Sigmoid colon (tissue), 7 donors: ENCODE results near the gene RHO. TPM values are rescaled to one million over a fixed set of nuclear protein-coding genes. Genes with fewer than 3 reads are reported as not detected.

Experiments used
- DNase-seq: peaks from one replicate; pipeline ENCODE4 v3.0.0-alpha.2; 2019
- H3K27ac ChIP-seq, 4 donors: fragments of 200-600 bp; sonication (generic); one replicate each; pipeline ENCODE4 v1.5.1; 2016 to 2019; ENCODE audit warnings: mild to moderate bottlenecking in 1 of 4
- H3K27me3 ChIP-seq, 3 donors: fragments of 200-600 bp; sonication (generic); one replicate each; pipeline ENCODE4 v1.5.1; 2019; ENCODE audit warnings: mild to moderate bottlenecking in 1 of 3
- H3K36me3 ChIP-seq, 4 donors: fragments of 200-600 bp; sonication (generic); one replicate each; pipeline ENCODE4 v1.5.1; 2016 to 2019
- H3K4me1 ChIP-seq, 4 donors: fragments of 200-600 bp; sonication (generic); one replicate each; pipeline ENCODE4 v1.5.1; 2017 to 2019
- H3K4me3 ChIP-seq, 4 donors: fragments of 200-600 bp; sonication (generic); one replicate each; pipeline ENCODE4 v1.5.1; 2017 to 2019; ENCODE audit warnings: mild to moderate bottlenecking in 2 of 4, moderate library complexity in 1 of 4
- H3K9me3 ChIP-seq, 4 donors: fragments of 200-600 bp in 3 of 4; sonication (generic) in 3 of 4; one replicate each; pipeline versions ENCODE4 v1.5.1 to v1.6.1; 2013 to 2019
- CTCF ChIP-seq, 4 experiments: fragments of 450-650 bp in 3 of 4; fragments of 200-600 bp in 1 of 4; IDR thresholded peaks; one replicate each; pipeline ENCODE4 v1.5.1; 2016 to 2019; ENCODE audit warnings: antibody characterized with exemption in 4 of 4, mild to moderate bottlenecking in 3 of 4, moderate library complexity in 2 of 4
- EP300 ChIP-seq, 4 donors: sonication (generic); formaldehyde crosslinking; IDR thresholded peaks; one replicate each; pipeline ENCODE4 v1.6.1; 2017; ENCODE audit warnings: antibody characterized with exemption in 4 of 4
- POLR2A ChIP-seq, 2 donors: fragments of 450-650 bp; IDR thresholded peaks; one replicate each; pipeline ENCODE4 v1.6.1; 2016; ENCODE audit warnings: antibody characterized with exemption in 2 of 2, mild to moderate bottlenecking in 2 of 2, moderate library complexity in 2 of 2
- POLR2AphosphoS5 ChIP-seq, 4 donors: sonication (generic); formaldehyde crosslinking; IDR thresholded peaks; one replicate each; pipeline ENCODE4 v1.6.1; 2017; ENCODE audit warnings: antibody characterized with exemption in 4 of 4
- WGBS, 2 donors: extraction: QIAGEN DNeasy Blood & Tissue Kit; methylation state at CpG; one replicate each; pipeline ENCODE4 v1.1.7; 2013; 5-methylcytosine and 5-hydroxymethylcytosine counted together
- intact Hi-C: fragments of 100-400 bp; cut with DNase I; formaldehyde crosslinking; loops from one replicate; pipeline ENCODE4 v1.15.1; 2023
- polyA plus RNA-seq, 3 donors: library from polyadenylated mRNA; stranded (reverse); fragments of 200-250 nt; gene quantifications; one replicate each; pipeline ENCODE4 v1.2.3, GENCODE V29; 2013
- total RNA-seq, 4 donors: library from RNA; depleted of rRNA; stranded (reverse); fragments of >200 nt; gene quantifications; one replicate each; pipeline ENCODE4 v1.1.0, GENCODE V29; 2016
- donor health status: healthy with polysubstance abuse.
- donor health status: Bipolar disorder and iron deficiency.
- donor health status: healthy.

The RHO gene
- total and polyA plus RNA-seq, 7 donors, result not detected

GRCh38 chr3:129572603-129573002 is 44.2 kb downstream of the RHO start:
- DNase-seq, result no peak
- Histone ChIP-seq H3K9me3 (no peaks in the 10 kb centered on the region), H3K27me3 (no peaks in the 10 kb centered on the region), H3K4me3 (no peak overlapping the region), H3K36me3 (peaks cover 0 to 50% (median 8%) of the 10 kb centered on the region in 4 donors), H3K4me1 (peaks cover 0 to 10% (median 9%) of the 10 kb centered on the region in 4 donors), H3K27ac (no peak overlapping the region)
- WGBS, 2 donors, result 87 to 89% methylated on average over 18 of the region's 18 CpGs
- TF ChIP-seq EP300 (IDR thresholded peaks at IDR 0.05) (no peak), POLR2AphosphoS5 (IDR thresholded peaks at IDR 0.05) (no peak), CTCF (IDR thresholded peaks at IDR 0.05) (no peak)
- intact Hi-C loops, result no loop called here

GRCh38 chr3:129573493-129573892 is 45.1 kb downstream of the RHO start:
- 92 to 94% methylated on average over 14 of the region's 14 CpGs for WGBS, 2 donors

GRCh38 chr3:129574206-129574605 is 45.8 kb downstream of the RHO start:
- Histone ChIP-seq H3K36me3 (peaks cover 0 to 57% (median 8%) of the 10 kb centered on the region in 4 donors), H3K4me3 (no peak overlapping the region), H3K9me3 (no peaks in the 10 kb centered on the region), H3K27ac (no peak overlapping the region), H3K27me3 (no peaks in the 10 kb centered on the region), H3K4me1 (peaks cover 0 to 17% (median 15%) of the 10 kb centered on the region in 4 donors)
- TF ChIP-seq POLR2A (IDR thresholded peaks at IDR 0.05) (no peak), EP300 (IDR thresholded peaks at IDR 0.05) (no peak), CTCF (IDR thresholded peaks at IDR 0.05) (no peak), POLR2AphosphoS5 (IDR thresholded peaks at IDR 0.05) (no peak)
- 94% methylated on average over 24 of the region's 24 CpGs for WGBS, 2 donors
- DNase-seq, result no peak
- intact Hi-C loops, result no loop called here

More at GRCh38 chr3:129573493-129573892, 45.1 kb downstream of the RHO start:
- Histone ChIP-seq H3K4me3 (no peak overlapping the region), H3K36me3 (peaks cover 0 to 57% (median 8%) of the 10 kb centered on the region in 4 donors), H3K27ac (no peak overlapping the region), H3K4me1 (peaks cover 0 to 17% (median 15%) of the 10 kb centered on the region in 4 donors), H3K9me3 (no peaks in the 10 kb centered on the region), H3K27me3 (no peaks in the 10 kb centered on the region)
- intact Hi-C loops, result no loop called here
- TF ChIP-seq POLR2A (IDR thresholded peaks at IDR 0.05) (no peak), EP300 (IDR thresholded peaks at IDR 0.05) (no peak), CTCF (IDR thresholded peaks at IDR 0.05) (no peak), POLR2AphosphoS5 (IDR thresholded peaks at IDR 0.05) (no peak)
- no peak for DNase-seq

- Histone ChIP-seq H3K4me3 (no peak overlapping the region), H3K27ac (no peak overlapping the region), H3K36me3 (peaks cover 0 to 51% (median 8%) of the 10 kb centered on the region in 4 donors), H3K4me1 (peaks cover 0 to 17% (median 15%) of the 10 kb centered on the region in 4 donors), H3K9me3 (no peaks in the 10 kb centered on the region), H3K27me3 (no peaks in the 10 kb centered on the region)
- no peak for TF ChIP-seq CTCF (IDR thresholded peaks at IDR 0.05)
- no peak for TF ChIP-seq EP300 (IDR thresholded peaks at IDR 0.05)
- TF ChIP-seq POLR2A (IDR thresholded peaks at IDR 0.05), result no peak
- no peak for TF ChIP-seq POLR2AphosphoS5 (IDR thresholded peaks at IDR 0.05)
- DNase-seq, result no peak
- intact Hi-C loops, result no loop called here
- 85 to 88% methylated on average over 19 of the region's 19 CpGs for WGBS, 2 donors
Measured at GRCh38 chr3:129575233-129575996, 47.0 kb downstream of the RHO start.
